ENCODE data around the gene RNASE2.

DNA sequence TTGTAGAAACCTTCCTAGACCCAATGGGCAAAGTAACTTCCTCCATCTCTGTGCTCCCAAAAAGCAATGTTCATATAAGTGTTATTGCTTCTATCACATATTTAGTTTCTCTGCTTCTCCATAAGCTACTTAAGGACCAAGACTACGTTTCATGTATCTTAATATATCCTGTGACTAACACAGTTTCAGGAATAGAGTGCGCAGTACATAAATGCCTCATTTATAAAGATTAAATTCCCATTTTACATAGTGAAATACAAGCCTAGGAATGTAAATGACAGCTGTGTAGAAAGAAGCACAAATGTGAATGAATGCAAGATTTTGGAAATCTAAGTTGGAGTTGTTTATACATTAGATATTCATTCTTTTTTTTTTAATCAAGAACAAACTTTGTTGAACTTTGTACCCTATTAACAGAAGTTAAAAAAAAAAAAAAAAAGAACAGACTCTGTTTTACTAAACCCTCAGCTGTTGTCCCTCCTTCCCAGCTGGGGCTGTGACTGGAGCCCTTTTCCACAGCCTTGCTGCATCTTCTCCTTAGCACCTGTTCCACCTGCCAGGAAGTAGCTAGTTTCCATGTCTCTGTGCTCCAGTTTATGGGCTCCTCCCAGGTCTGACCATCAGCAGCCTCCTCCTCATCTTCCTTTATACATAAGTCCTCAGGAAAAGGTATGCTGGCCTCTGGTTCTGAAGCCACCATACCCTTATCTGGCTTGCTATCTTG is 27.5 kb downstream of the RNASE2 start:
- no peak for TF ChIP-seq POLR2A (IDR thresholded peaks at IDR 0.05)
- TF ChIP-seq, protein P1, sequence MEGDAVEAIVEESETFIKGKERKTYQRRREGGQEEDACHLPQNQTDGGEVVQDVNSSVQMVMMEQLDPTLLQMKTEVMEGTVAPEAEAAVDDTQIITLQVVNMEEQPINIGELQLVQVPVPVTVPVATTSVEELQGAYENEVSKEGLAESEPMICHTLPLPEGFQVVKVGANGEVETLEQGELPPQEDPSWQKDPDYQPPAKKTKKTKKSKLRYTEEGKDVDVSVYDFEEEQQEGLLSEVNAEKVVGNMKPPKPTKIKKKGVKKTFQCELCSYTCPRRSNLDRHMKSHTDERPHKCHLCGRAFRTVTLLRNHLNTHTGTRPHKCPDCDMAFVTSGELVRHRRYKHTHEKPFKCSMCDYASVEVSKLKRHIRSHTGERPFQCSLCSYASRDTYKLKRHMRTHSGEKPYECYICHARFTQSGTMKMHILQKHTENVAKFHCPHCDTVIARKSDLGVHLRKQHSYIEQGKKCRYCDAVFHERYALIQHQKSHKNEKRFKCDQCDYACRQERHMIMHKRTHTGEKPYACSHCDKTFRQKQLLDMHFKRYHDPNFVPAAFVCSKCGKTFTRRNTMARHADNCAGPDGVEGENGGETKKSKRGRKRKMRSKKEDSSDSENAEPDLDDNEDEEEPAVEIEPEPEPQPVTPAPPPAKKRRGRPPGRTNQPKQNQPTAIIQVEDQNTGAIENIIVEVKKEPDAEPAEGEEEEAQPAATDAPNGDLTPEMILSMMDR (IDR thresholded peaks at IDR 0.05), result no peak
- TF ChIP-seq EP300 (IDR thresholded peaks at IDR 0.05), result no peak

Data from tibial nerve (tissue), 4 donors.